GM12891 (cell line): ENCODE results near the gene SFMBT2.

Experiments used
- POLR2A ChIP-seq: IDR thresholded peaks from 2 replicates; pipeline ENCODE4 v1.6.1; 2011; ENCODE audit warnings: low read depth, low read length, control low read depth
- POLR2AphosphoS5 ChIP-seq: IDR thresholded peaks from 2 replicates; pipeline ENCODE4 v1.6.1; 2011; ENCODE audit warnings: low read depth, low read length, control low read depth
- POU2F2 ChIP-seq: IDR thresholded peaks from 2 replicates; pipeline ENCODE4 v1.6.1; 2011; ENCODE audit warnings: low read depth, mild to moderate bottlenecking, control low read depth, low read length, moderate library complexity
- TAF1 ChIP-seq: IDR thresholded peaks from 2 replicates; pipeline ENCODE4 v1.6.1; 2011; ENCODE audit warnings: low read depth, low read length, control low read depth

DNA sequence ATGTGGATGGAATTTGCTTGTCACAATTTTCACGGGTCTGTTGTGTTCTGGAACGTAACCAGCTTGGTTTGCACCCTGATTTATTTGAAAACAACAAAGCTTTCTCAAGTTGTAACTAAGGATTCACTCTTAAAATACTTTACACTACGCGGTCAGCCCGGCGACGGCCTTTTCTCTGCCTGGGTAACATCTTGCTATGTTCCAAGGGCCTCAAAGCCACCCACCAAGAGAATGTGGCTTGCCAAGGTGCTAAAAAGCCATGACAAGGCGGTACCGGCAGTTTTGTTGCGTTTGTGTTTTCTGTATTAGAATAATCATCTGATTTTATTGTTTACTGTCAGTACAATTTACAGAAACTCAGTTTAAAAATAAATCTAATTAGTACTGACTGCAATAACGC is 220.9 kb downstream of the SFMBT2 start:
- TF ChIP-seq POLR2AphosphoS5, result no peak
- no peak for TF ChIP-seq TAF1
- TF ChIP-seq POLR2A, result no peak
- no peak for TF ChIP-seq POU2F2
